Measurements from ENCODE around the gene PDHA1. TPM values are rescaled to one million over a fixed set of nuclear protein-coding genes. Genes with fewer than 3 reads are reported as not detected.

The PDHA1 gene
- polyA plus RNA-seq, 2 of the 4 experiments (the other 2 are of a cell fraction): 309 to 358 TPM

DNA sequence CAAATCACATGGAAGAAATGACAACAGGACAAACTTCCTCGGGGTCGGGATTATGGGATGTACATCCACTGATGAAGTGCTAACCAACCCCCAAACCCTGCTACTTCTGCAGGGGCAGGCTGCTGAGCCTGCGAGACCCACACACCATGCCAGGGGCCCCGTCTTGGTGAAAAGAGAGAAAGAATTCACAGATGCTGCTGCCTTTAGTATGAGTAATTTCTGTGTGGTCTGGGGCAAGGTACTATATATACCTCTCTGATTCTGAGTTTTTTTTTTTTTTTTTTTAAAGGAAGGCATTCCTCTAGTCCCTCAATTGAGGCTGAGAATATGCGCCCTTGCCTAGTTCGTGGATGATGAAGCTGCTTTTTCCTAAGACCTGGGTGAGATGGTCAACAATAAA is 24.8 kb downstream of the PDHA1 start (continued):
- TF ChIP-seq, protein P1, sequence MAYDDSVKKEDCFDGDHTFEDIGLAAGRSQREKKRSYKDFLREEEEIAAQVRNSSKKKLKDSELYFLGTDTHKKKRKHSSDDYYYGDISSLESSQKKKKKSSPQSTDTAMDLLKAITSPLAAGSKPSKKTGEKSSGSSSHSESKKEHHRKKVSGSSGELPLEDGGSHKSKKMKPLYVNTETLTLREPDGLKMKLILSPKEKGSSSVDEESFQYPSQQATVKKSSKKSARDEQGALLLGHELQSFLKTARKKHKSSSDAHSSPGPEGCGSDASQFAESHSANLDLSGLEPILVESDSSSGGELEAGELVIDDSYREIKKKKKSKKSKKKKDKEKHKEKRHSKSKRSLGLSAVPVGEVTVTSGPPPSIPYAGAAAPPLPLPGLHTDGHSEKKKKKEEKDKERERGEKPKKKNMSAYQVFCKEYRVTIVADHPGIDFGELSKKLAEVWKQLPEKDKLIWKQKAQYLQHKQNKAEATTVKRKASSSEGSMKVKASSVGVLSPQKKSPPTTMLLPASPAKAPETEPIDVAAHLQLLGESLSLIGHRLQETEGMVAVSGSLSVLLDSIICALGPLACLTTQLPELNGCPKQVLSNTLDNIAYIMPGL (CRISPR knock-in tag; IDR thresholded peaks at IDR 0.05; ENCODE audit: borderline replicate concordance): no peak
- TF ChIP-seq CHD4 (IDR thresholded peaks at IDR 0.05; ENCODE audit: borderline replicate concordance) (no peak), ZC3H11A (IDR thresholded peaks at IDR 0.05) (no peak), ZNF302 (CRISPR knock-in tag; IDR thresholded peaks at IDR 0.05) (no peak)

DNA sequence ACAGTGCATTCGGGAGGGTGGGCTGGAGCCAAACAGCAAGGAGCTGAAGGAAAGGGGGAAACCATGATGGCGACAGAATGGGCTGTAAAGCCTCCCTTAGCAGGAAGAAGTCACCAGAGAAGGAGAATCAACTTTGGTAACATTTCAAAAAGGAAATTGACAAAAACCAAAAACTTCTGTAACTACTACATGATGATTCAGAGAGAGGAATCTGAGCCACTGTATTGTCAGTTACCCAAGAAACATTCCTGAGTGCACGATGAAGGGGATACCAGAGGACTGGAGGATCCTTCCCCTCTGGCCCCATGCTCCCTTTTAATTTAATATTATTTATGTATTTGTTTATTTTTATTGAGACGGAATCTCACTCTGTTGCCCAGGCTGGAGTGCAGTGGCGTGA is 26.3 kb downstream of the PDHA1 start:
- no peak overlapping the region for H3K4me3 ChIP-seq
- H3K4me1 ChIP-seq: no peaks in the 10 kb centered on the region
- FAIRE-seq (no peak), ATAC-seq (no peak), DNase-seq (ENCODE audit: low read depth in 1 of 2, low spot score in 1 of 2) (no peak)
- H3K9me3 ChIP-seq: no peaks in the 10 kb centered on the region
- no peak overlapping the region for H3K4me2 ChIP-seq
- TF ChIP-seq SREBF2 (IDR thresholded peaks at IDR 0.05) (no peak), RARB (CRISPR knock-in tag; IDR thresholded peaks at IDR 0.05) (no peak), TP53 (CRISPR knock-in tag; IDR thresholded peaks at IDR 0.05) (no peak), ZNF302 (CRISPR knock-in tag; IDR thresholded peaks at IDR 0.05) (no peak), RNF2 (IDR thresholded peaks at IDR 0.05; ENCODE audit: borderline replicate concordance, low read depth) (no peak), PHF8 (IDR thresholded peaks at IDR 0.05; ENCODE audit: borderline replicate concordance, low read depth) (no peak), RAD21 (conservative IDR thresholded peaks at IDR 0.05 in 1 of 2, IDR thresholded peaks at IDR 0.05 in 1 of 2) (no peak), ZC3H11A (IDR thresholded peaks at IDR 0.05) (no peak), CEBPB (IDR thresholded peaks at IDR 0.05) (no peak)
- TF ChIP-seq, protein P2, sequence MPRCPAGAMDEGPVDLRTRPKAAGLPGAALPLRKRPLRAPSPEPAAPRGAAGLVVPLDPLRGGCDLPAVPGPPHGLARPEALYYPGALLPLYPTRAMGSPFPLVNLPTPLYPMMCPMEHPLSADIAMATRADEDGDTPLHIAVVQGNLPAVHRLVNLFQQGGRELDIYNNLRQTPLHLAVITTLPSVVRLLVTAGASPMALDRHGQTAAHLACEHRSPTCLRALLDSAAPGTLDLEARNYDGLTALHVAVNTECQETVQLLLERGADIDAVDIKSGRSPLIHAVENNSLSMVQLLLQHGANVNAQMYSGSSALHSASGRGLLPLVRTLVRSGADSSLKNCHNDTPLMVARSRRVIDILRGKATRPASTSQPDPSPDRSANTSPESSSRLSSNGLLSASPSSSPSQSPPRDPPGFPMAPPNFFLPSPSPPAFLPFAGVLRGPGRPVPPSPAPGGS (IDR thresholded peaks at IDR 0.05): no peak
- TF ChIP-seq, protein P3, sequence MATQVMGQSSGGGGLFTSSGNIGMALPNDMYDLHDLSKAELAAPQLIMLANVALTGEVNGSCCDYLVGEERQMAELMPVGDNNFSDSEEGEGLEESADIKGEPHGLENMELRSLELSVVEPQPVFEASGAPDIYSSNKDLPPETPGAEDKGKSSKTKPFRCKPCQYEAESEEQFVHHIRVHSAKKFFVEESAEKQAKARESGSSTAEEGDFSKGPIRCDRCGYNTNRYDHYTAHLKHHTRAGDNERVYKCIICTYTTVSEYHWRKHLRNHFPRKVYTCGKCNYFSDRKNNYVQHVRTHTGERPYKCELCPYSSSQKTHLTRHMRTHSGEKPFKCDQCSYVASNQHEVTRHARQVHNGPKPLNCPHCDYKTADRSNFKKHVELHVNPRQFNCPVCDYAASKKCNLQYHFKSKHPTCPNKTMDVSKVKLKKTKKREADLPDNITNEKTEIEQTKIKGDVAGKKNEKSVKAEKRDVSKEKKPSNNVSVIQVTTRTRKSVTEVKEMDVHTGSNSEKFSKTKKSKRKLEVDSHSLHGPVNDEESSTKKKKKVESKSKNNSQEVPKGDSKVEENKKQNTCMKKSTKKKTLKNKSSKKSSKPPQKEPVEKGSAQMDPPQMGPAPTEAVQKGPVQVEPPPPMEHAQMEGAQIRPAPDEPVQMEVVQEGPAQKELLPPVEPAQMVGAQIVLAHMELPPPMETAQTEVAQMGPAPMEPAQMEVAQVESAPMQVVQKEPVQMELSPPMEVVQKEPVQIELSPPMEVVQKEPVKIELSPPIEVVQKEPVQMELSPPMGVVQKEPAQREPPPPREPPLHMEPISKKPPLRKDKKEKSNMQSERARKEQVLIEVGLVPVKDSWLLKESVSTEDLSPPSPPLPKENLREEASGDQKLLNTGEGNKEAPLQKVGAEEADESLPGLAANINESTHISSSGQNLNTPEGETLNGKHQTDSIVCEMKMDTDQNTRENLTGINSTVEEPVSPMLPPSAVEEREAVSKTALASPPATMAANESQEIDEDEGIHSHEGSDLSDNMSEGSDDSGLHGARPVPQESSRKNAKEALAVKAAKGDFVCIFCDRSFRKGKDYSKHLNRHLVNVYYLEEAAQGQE (IDR thresholded peaks at IDR 0.05): no peak
- no peak overlapping the region for H3K27ac ChIP-seq
- POLR2A ChIA-PET: interaction anchor here (0.7 kb wide), 1 partner anchor 1436 kb away, joined by 3 read pairs; no protein-coding TSS in a partner anchor
- 92% methylated on average over 5 of the region's 5 CpGs for WGBS (ENCODE audit: missing lambda C conversion rate)
- CTCF ChIA-PET: interaction anchor here (0.6 to 3.7 kb wide), 2 partner anchors 13 to 511 kb away, joined by 3 to 21 read pairs; no protein-coding TSS in a partner anchor

DNA sequence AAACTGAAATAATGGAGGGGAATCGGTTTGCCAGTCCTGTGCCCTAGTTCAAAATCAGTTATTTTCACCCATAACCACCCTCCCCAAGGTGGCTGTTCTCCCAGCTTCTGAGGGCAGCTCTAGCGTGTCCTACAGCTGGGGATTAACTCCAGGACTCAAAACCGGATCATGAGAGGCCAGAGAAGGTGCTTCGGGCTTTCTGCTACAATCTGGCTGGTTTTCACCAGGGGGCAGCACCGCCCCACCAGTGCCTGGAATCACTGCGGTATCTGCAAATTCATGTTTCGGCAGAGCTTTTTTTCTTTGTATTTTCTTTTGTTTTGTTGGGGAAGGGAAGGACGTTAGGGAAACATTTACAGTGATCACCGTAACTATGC is 28.4 kb downstream of the PDHA1 start:
- no peak for FAIRE-seq
- ChIA-PET CTCF (interaction anchor here (0.6 to 3.7 kb wide), 24 partner anchors 10 to 700 kb away, joined by 3 to 21 read pairs (median 4); partner anchors contain the start of gene MAP3K15), POLR2A (no interaction called here)

More for the DNA sequence above, 28.4 kb downstream of the PDHA1 start:
- H3K4me2 ChIP-seq: no peak overlapping the region
- TF ChIP-seq KDM5A (IDR thresholded peaks at IDR 0.05) (no peak), ZSCAN20 (CRISPR knock-in tag; IDR thresholded peaks at IDR 0.05) (no peak), RAD21 (conservative IDR thresholded peaks at IDR 0.05 in 1 of 2, IDR thresholded peaks at IDR 0.05 in 1 of 2) (peak; percentile 80 to 87), ZFP36 (IDR thresholded peaks at IDR 0.05; ENCODE audit: borderline replicate concordance, partially characterized antibody) (no peak), HEYL (CRISPR knock-in tag; IDR thresholded peaks at IDR 0.05) (no peak), POLR2A (IDR thresholded peaks at IDR 0.05; ENCODE audit: low read length) (no peak), NFE2L2 (conservative IDR thresholded peaks at IDR 0.05; ENCODE audit: low read length) (no peak), SMC3 (IDR thresholded peaks at IDR 0.05) (peak; percentile 67), RFX5 (IDR thresholded peaks at IDR 0.05) (no peak)
- TF ChIP-seq, protein P4, sequence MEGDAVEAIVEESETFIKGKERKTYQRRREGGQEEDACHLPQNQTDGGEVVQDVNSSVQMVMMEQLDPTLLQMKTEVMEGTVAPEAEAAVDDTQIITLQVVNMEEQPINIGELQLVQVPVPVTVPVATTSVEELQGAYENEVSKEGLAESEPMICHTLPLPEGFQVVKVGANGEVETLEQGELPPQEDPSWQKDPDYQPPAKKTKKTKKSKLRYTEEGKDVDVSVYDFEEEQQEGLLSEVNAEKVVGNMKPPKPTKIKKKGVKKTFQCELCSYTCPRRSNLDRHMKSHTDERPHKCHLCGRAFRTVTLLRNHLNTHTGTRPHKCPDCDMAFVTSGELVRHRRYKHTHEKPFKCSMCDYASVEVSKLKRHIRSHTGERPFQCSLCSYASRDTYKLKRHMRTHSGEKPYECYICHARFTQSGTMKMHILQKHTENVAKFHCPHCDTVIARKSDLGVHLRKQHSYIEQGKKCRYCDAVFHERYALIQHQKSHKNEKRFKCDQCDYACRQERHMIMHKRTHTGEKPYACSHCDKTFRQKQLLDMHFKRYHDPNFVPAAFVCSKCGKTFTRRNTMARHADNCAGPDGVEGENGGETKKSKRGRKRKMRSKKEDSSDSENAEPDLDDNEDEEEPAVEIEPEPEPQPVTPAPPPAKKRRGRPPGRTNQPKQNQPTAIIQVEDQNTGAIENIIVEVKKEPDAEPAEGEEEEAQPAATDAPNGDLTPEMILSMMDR (IDR thresholded peaks at IDR 0.05): peak; percentile 72
- WGBS (ENCODE audit: missing lambda C conversion rate): 24% methylated on average over 9 of the region's 9 CpGs
- no peaks in the 10 kb centered on the region for H3K4me1 ChIP-seq
- H3K4me3 ChIP-seq: no peak overlapping the region
- 0 out of 6 replicates have a peak overlapping the region, but pooled peaks of 1 of the 2 experiments have one; percentile 39 for H3K27ac ChIP-seq
- DNase-seq (ENCODE audit: low read depth in 1 of 2, low spot score in 1 of 2) (peak; percentile 61 to 67), ATAC-seq (peak; percentile 87)
- H3K9me3 ChIP-seq: no peaks in the 10 kb centered on the region

Measured in A549 (cell line).